Chondrocyte (in vitro differentiated cells): Measurements from ENCODE around the gene CNTNAP5. TPM values are rescaled to one million over a fixed set of nuclear protein-coding genes. Genes with fewer than 3 reads are reported as not detected.

Source experiments
- DNase-seq: peaks from one replicate; pipeline ENCODE4 v3.0.0; 2021; ENCODE audit warnings: mixed read lengths, low spot score
- H3K27ac Mint-ChIP-seq: one replicate; pipeline ENCODE4 v1.8.0; 2021; ENCODE audit warnings: mild to moderate bottlenecking, moderate library complexity, mixed read lengths; ENCODE audit not compliant: unreplicated experiment
- H3K27me3 Mint-ChIP-seq: 2 replicates; pipeline ENCODE4 v1.8.0; 2021; ENCODE audit warnings: low read depth, mixed read lengths
- H3K36me3 Mint-ChIP-seq: 2 replicates; pipeline ENCODE4 v1.8.0; 2021; ENCODE audit warnings: low read depth, mixed read lengths
- H3K4me1 Mint-ChIP-seq: 2 replicates; pipeline ENCODE4 v1.8.0; 2021; ENCODE audit warnings: low read depth, mild to moderate bottlenecking, mixed read lengths
- H3K4me3 Mint-ChIP-seq: one replicate; pipeline ENCODE4 v1.8.0; 2021; ENCODE audit warnings: mild to moderate bottlenecking, moderate library complexity, mixed read lengths; ENCODE audit not compliant: unreplicated experiment
- H3K9me3 Mint-ChIP-seq: 2 replicates; pipeline ENCODE4 v1.8.0; 2021; ENCODE audit warnings: low read depth, mixed read lengths
- CTCF ChIP-seq: fragments of 200-600 bp; sonication (generic); IDR thresholded peaks from 2 replicates; pipeline ENCODE4 v1.5.0; 2021; ENCODE audit warnings: antibody characterized with exemption, mild to moderate bottlenecking, moderate library complexity
- total RNA-seq: library from RNA; stranded (reverse); gene quantifications from 3 replicates; pipeline ENCODE4 v1.2.1, GENCODE V29; 2021

CNTNAP5 gene
- total RNA-seq, 1 donor from 2014 or later, result not detected

- no peaks in the 10 kb centered on the region for H3K4me1 Mint-ChIP-seq
- H3K27me3 Mint-ChIP-seq, result no peaks in the 10 kb centered on the region
- no peak overlapping the region for H3K4me3 Mint-ChIP-seq
- no peak overlapping the region for H3K27ac Mint-ChIP-seq
- no peak for DNase-seq
- H3K36me3 Mint-ChIP-seq, result no peaks in the 10 kb centered on the region
- no peak for TF ChIP-seq CTCF
- no peaks in the 10 kb centered on the region for H3K9me3 Mint-ChIP-seq
These were observed 585.8 kb downstream of the CNTNAP5 start for GRCh38 chr2:124610866-124611265.

GRCh38 chr2:124623560-124623959 is 598.5 kb downstream of the CNTNAP5 start:
- no peaks in the 10 kb centered on the region for H3K27me3 Mint-ChIP-seq
- no peaks in the 10 kb centered on the region for H3K36me3 Mint-ChIP-seq
- no peak overlapping the region for H3K27ac Mint-ChIP-seq
- TF ChIP-seq CTCF, result no peak
- no peak overlapping the region for H3K4me3 Mint-ChIP-seq
- no peaks in the 10 kb centered on the region for H3K4me1 Mint-ChIP-seq
- DNase-seq, result no peak
- H3K9me3 Mint-ChIP-seq, result peaks cover 12% of the 10 kb centered on the region

- TF ChIP-seq CTCF, result no peak
- Mint-ChIP-seq H3K9me3 (peaks cover 15% of the 10 kb centered on the region), H3K4me3 (no peak overlapping the region), H3K4me1 (no peaks in the 10 kb centered on the region), H3K27ac (no peak overlapping the region), H3K27me3 (no peaks in the 10 kb centered on the region), H3K36me3 (no peaks in the 10 kb centered on the region)
- no peak for DNase-seq
These were observed 600.5 kb downstream of the CNTNAP5 start for GRCh38 chr2:124625561-124625960.

GRCh38 chr2:124626993-124627392 is 601.9 kb downstream of the CNTNAP5 start:
- no peak overlapping the region for H3K4me3 Mint-ChIP-seq
- no peaks in the 10 kb centered on the region for H3K27me3 Mint-ChIP-seq
- DNase-seq, result no peak
- peaks cover 26% of the 10 kb centered on the region for H3K9me3 Mint-ChIP-seq
- H3K4me1 Mint-ChIP-seq, result no peaks in the 10 kb centered on the region
- no peak for TF ChIP-seq CTCF
- H3K27ac Mint-ChIP-seq, result no peak overlapping the region
- H3K36me3 Mint-ChIP-seq, result no peaks in the 10 kb centered on the region

GRCh38 chr2:124633812-124634211 is 608.7 kb downstream of the CNTNAP5 start:
- Mint-ChIP-seq H3K9me3 (peaks cover 36% of the 10 kb centered on the region), H3K27me3 (no peaks in the 10 kb centered on the region), H3K4me1 (no peaks in the 10 kb centered on the region), H3K27ac (no peak overlapping the region), H3K4me3 (no peak overlapping the region), H3K36me3 (no peaks in the 10 kb centered on the region)
- TF ChIP-seq CTCF, result no peak
- DNase-seq, result no peak
